HCT116 (cell line): ENCODE data around the gene IFT20. TPM values are rescaled to one million over a fixed set of nuclear protein-coding genes. Genes with fewer than 3 reads are reported as not detected.

ENCODE experiments used
- ATAC-seq: fragments of 200-7000 bp; cut with Tn5 transposase; 2 replicates; pipeline ENCODE4 v1.9.1; 2020; ENCODE audit warnings: mild to moderate bottlenecking, moderate library complexity
- BruUV-seq: library from RNA; stranded (reverse); fragments of 400-500 nt; replicated peaks from 2 replicates; lab custom pipeline; 2021; lab: Mats Ljungman, UMichigan
- CTCF ChIA-PET: fragments of 300-600 bp; sonication (Branson Sonifier 250); formaldehyde crosslinking; loops from one replicate; lab custom pipeline; 2021; ENCODE audit warnings: antibody characterized with exemption; lab: Charles Lee
- POLR2A ChIA-PET: fragments of 300-600, 350-600 bp; sonication (Branson Sonifier 250); formaldehyde crosslinking; loops from one replicate; lab custom pipeline; 2021; ENCODE audit warnings: antibody characterized with exemption; lab: Charles Lee
- RAD21 ChIA-PET, 2 experiments: fragments of 300-600 bp; sonication (Branson Sonifier 250); formaldehyde crosslinking; loops; one replicate each; lab custom pipeline; 2023; ENCODE audit warnings: low total read pairs in 2 of 2; ENCODE audit not compliant: uncharacterized antibody in 2 of 2, unreplicated experiment in 2 of 2, low non-redundant PET in 1 of 2; lab: Charles Lee
- DNase-seq: peaks from one replicate; pipeline ENCODE4 v3.0.0-alpha.2; 2010; ENCODE audit warnings: low read depth, low spot score
- H2AFZ ChIP-seq: fragments of 200-600 bp; shearing (Covaris generic), sonication (generic); 2 replicates; pipeline ENCODE4 v1.6.1; 2017; ENCODE audit warnings: low read depth, mixed run types, mixed read lengths, antibody characterized with exemption, low read length; ENCODE audit not compliant: poor library complexity, severe bottlenecking
- H3K27ac ChIP-seq: 2 replicates; pipeline ENCODE4 v1.5.1; 2012; ENCODE audit warnings: low read depth, low read length
- H3K27me3 ChIP-seq: fragments of 200-600 bp; sonication (generic); 2 replicates; pipeline ENCODE4 v1.6.1; 2016; ENCODE audit warnings: mixed run types, low read length, mixed read lengths; ENCODE audit not compliant: insufficient read depth
- H3K36me3 ChIP-seq, 2 experiments: fragments of 200-500 bp in 1 of 2; fragments of 200-600 bp in 1 of 2; sonication (Bioruptor generic) in 1 of 2; sonication (generic) in 1 of 2; 2 replicates each; pipeline versions ENCODE4 v1.5.1 to v1.6.1; 2014 to 2016; ENCODE audit warnings: low read length in 2 of 2, inconsistent platforms in 1 of 2, mixed read lengths in 1 of 2, mixed run types in 1 of 2; ENCODE audit not compliant: insufficient read depth in 2 of 2, control insufficient read depth in 1 of 2
- H3K4me1 ChIP-seq, 2 experiments: fragments of 200-600 bp in 1 of 2; sonication (generic) in 1 of 2; 2 replicates each; pipeline versions ENCODE4 v1.5.1 to v1.6.1; 2012 to 2017; ENCODE audit warnings: low read length in 2 of 2, inconsistent platforms in 1 of 2, mild to moderate bottlenecking in 1 of 2, mixed read lengths in 1 of 2, mixed run types in 1 of 2, moderate library complexity in 1 of 2; ENCODE audit not compliant: insufficient read depth in 2 of 2, control insufficient read depth in 1 of 2
- H3K4me2 ChIP-seq: fragments of 200-600 bp; sonication (generic); 2 replicates; pipeline ENCODE4 v1.6.1; 2017; ENCODE audit warnings: mixed run types, low read length, mixed read lengths
- H3K4me3 ChIP-seq, 2 experiments: fragments of 200-600 bp in 1 of 2; sonication (generic) in 1 of 2; replicated peaks in 1 of 2; 2 replicates each; pipeline ENCODE4 v1.5.1; 2011 to 2016; ENCODE audit warnings: low read length in 2 of 2, control low read depth in 1 of 2, low read depth in 1 of 2, mild to moderate bottlenecking in 1 of 2, mixed read lengths in 1 of 2, mixed run types in 1 of 2
- H3K79me2 ChIP-seq: fragments of 200-600 bp; sonication (generic); 2 replicates; pipeline ENCODE4 v1.6.1; 2017; ENCODE audit warnings: mild to moderate bottlenecking, mixed run types, low read length, moderate library complexity, mixed read lengths; ENCODE audit not compliant: insufficient read depth
- H3K9ac ChIP-seq: fragments of 200-600 bp; sonication (generic); 2 replicates; pipeline ENCODE4 v1.6.1; 2016; ENCODE audit warnings: low read length, mixed read lengths
- H3K9me2 ChIP-seq: fragments of 200-600 bp; sonication (generic), shearing (Covaris generic); 2 replicates; pipeline ENCODE4 v1.6.1; 2017; ENCODE audit warnings: mixed run types, mild to moderate bottlenecking, moderate library complexity; ENCODE audit not compliant: insufficient read depth
- H3K9me3 ChIP-seq, 2 experiments: fragments of 200-500 bp in 1 of 2; fragments of 200-600 bp in 1 of 2; sonication (Bioruptor generic) in 1 of 2; sonication (generic) in 1 of 2; 2 replicates each; pipeline ENCODE4 v1.6.1; 2014 to 2017; ENCODE audit warnings: low read length in 2 of 2, mixed read lengths in 2 of 2, inconsistent platforms in 1 of 2, low read depth in 1 of 2, mild to moderate bottlenecking in 1 of 2, mixed run types in 1 of 2, moderate library complexity in 1 of 2; ENCODE audit not compliant: control insufficient read depth in 1 of 2, insufficient read depth in 1 of 2
- H4K20me1 ChIP-seq: fragments of 200-600 bp; sonication (generic), shearing (Covaris generic); 2 replicates; pipeline ENCODE4 v1.6.1; 2017; ENCODE audit warnings: mixed run types, mild to moderate bottlenecking, moderate library complexity; ENCODE audit not compliant: insufficient read depth
- ATF3 ChIP-seq: IDR thresholded peaks from 2 replicates; pipeline ENCODE4 v1.6.1; 2012
- CBX3 ChIP-seq: IDR thresholded peaks from 2 replicates; pipeline ENCODE4 v1.6.1; 2012; ENCODE audit warnings: low read depth
- CEBPB ChIP-seq: IDR thresholded peaks from 2 replicates; pipeline ENCODE4 v1.6.1; 2012; ENCODE audit warnings: low read depth
- EGR1 ChIP-seq: IDR thresholded peaks from 2 replicates; pipeline ENCODE4 v1.6.1; 2012; ENCODE audit warnings: low read depth
- ELF1 ChIP-seq: IDR thresholded peaks from 2 replicates; pipeline ENCODE4 v1.6.1; 2012; ENCODE audit warnings: low read depth, borderline replicate concordance
- EZH2phosphoT487 ChIP-seq: fragments of 200-600 bp; IDR thresholded peaks from 2 replicates; pipeline ENCODE4 v1.6.1; 2018; ENCODE audit warnings: antibody characterized with exemption, borderline replicate concordance
- MAX ChIP-seq: IDR thresholded peaks from 2 replicates; pipeline ENCODE4 v1.6.1; 2012
- POLR2A ChIP-seq: IDR thresholded peaks from 2 replicates; pipeline ENCODE4 v1.7.0; 2011; ENCODE audit warnings: borderline replicate concordance; ENCODE audit not compliant: insufficient read depth, insufficient read length; ENCODE audit errors: extremely low read depth
- POLR2AphosphoS5 ChIP-seq: IDR thresholded peaks from 2 replicates; pipeline ENCODE4 v1.6.1; 2011; ENCODE audit warnings: mild to moderate bottlenecking, low read depth, low read length, moderate library complexity
- RAD21 ChIP-seq: IDR thresholded peaks from 2 replicates; pipeline ENCODE4 v1.6.1; 2012; ENCODE audit warnings: low read depth, mild to moderate bottlenecking
- SIN3A ChIP-seq: IDR thresholded peaks from 2 replicates; pipeline ENCODE4 v1.6.1; 2012; ENCODE audit warnings: low read depth
- SP1 ChIP-seq: IDR thresholded peaks from 2 replicates; pipeline ENCODE4 v1.6.1; 2012; ENCODE audit warnings: low read depth
- SRF ChIP-seq: IDR thresholded peaks from 2 replicates; pipeline ENCODE4 v1.6.1; 2012; ENCODE audit warnings: low read depth
- YY1 ChIP-seq: IDR thresholded peaks from 2 replicates; pipeline ENCODE4 v1.6.1; 2011; ENCODE audit warnings: low read length, low read depth, moderate library complexity, mild to moderate bottlenecking; ENCODE audit not compliant: insufficient replicate concordance; ENCODE audit errors: extremely low read depth
- ZFX ChIP-seq: fragments of 450-650 bp; IDR thresholded peaks from 2 replicates; pipeline ENCODE4 v1.6.1; 2017
- ZNF274 ChIP-seq: fragments of 200-500 bp; sonication (Bioruptor generic); IDR thresholded peaks from 2 replicates; pipeline ENCODE4 v1.6.1; 2014; ENCODE audit warnings: mild to moderate bottlenecking, low read depth, low read length, inconsistent platforms
- intact Hi-C: fragments of 100-400 bp; cut with micrococcal nuclease; formaldehyde crosslinking; loops from 2 replicates; pipeline ENCODE4 v1.10.0; 2022
- total RNA-seq: library from RNA; stranded (reverse); gene quantifications from one replicate; pipeline ENCODE4 v1.2.1, GENCODE V29; 2021; ENCODE audit not compliant: unreplicated experiment

Gene IFT20
- total RNA-seq, 1 experiment from 2014 or later: 21.7 TPM

- peaks cover 27 to 37% of the 10 kb centered on the region in 2 experiments for H3K36me3 ChIP-seq
- H3K9me3 ChIP-seq: no peaks in the 10 kb centered on the region
- DNase-seq (no peak), ATAC-seq (no peak)
- RAD21 ChIA-PET: interaction anchor here (0.6 to 2.4 kb wide), 3 partner anchors 22 to 67 kb away, joined by 3 to 9 read pairs (median 6); partner anchors contain the start of genes IFT20 (in 2 of the 2) and TNFAIP1 (in 2 of the 2)
- intact Hi-C loops: no loop called here
- TF ChIP-seq ATF3 (no peak), POLR2A (peak; percentile 6)
- H2AFZ ChIP-seq: no peak overlapping the region
- no peaks in the 10 kb centered on the region for H3K9me2 ChIP-seq
- H3K27me3 ChIP-seq: no peaks in the 10 kb centered on the region
- POLR2A ChIA-PET: interaction anchor here (0.6 to 4.4 kb wide), 6 partner anchors 9 to 59 kb away, joined by 3 to 26 read pairs (median 4); partner anchors contain the start of genes IFT20, TNFAIP1 and VTN
- CTCF ChIA-PET: interaction anchor here (1.1 to 1.6 kb wide), 2 partner anchors 23 to 59 kb away, joined by 5 to 6 read pairs; partner anchors contain the start of genes IFT20 and TNFAIP1
- peaks cover 46% of the 10 kb centered on the region for H3K79me2 ChIP-seq
- H3K4me2 ChIP-seq: peak overlapping the region; percentile 74
- H3K4me3 ChIP-seq: peak overlapping the region; percentile 72 to 93
- peak overlapping the region; percentile 83 for H3K27ac ChIP-seq
- H3K4me1 ChIP-seq: peaks cover 16 to 18% of the 10 kb centered on the region in 2 experiments; a peak in 3 of 4 replicates
- TSS peak; percentile 74 for BruUV-seq
- H4K20me1 ChIP-seq: no peaks in the 10 kb centered on the region
- H3K9ac ChIP-seq: peak overlapping the region; percentile 99
Observed at GRCh38 chr17:28357901-28358197, 22.6 kb upstream of the IFT20 start.

- RAD21 ChIA-PET: interaction anchor here (0.9 to 2.4 kb wide), 2 partner anchors 22 kb away, joined by 3 to 9 read pairs; partner anchors contain the start of genes IFT20 (in 2 of the 2) and TNFAIP1 (in 2 of the 2)
- Histone ChIP-seq H3K9me2 (no peaks in the 10 kb centered on the region), H3K27me3 (no peaks in the 10 kb centered on the region), H3K36me3 (peaks cover 28 to 38% of the 10 kb centered on the region in 2 experiments), H3K9ac (peak within 1 kb of the TSS; percentile 99), H2AFZ (no peak within 1 kb of the TSS), H3K27ac (peak within 1 kb of the TSS; percentile 83), H3K9me3 (no peaks in the 10 kb centered on the region), H3K4me2 (peak within 1 kb of the TSS; percentile 74), H4K20me1 (no peaks in the 10 kb centered on the region), H3K79me2 (peaks cover 46% of the 10 kb centered on the region), H3K4me1 (peaks cover 16 to 18% of the 10 kb centered on the region in 2 experiments; a peak in 3 of 4 replicates), H3K4me3 (peak within 1 kb of the TSS; percentile 72 to 93)
- POLR2A ChIA-PET: interaction anchor here (0.6 to 4.4 kb wide), 6 partner anchors 10 to 59 kb away, joined by 3 to 26 read pairs (median 4); partner anchors contain the start of genes IFT20, TNFAIP1 and VTN
- no TSS peak for BruUV-seq
- DNase-seq: peak; percentile 79
- ATAC-seq: peak; percentile 98
- CTCF ChIA-PET: interaction anchor here (1.1 to 1.6 kb wide), 2 partner anchors 22 to 60 kb away, joined by 5 to 6 read pairs; partner anchors contain the start of genes IFT20 and TNFAIP1
- intact Hi-C loops: no loop called here
- peak; percentile 69 for TF ChIP-seq SP1
- peak; percentile 97 for TF ChIP-seq POLR2AphosphoS5
- no peak for TF ChIP-seq EZH2phosphoT487
- TF ChIP-seq EGR1: peak; percentile 46
- peak; percentile 87 for TF ChIP-seq ELF1
- peak; percentile 69 for TF ChIP-seq MAX
- TF ChIP-seq SRF: peak; percentile 91
- TF ChIP-seq CEBPB: no peak
- peak; percentile 92 for TF ChIP-seq YY1
- TF ChIP-seq POLR2A: peak; percentile 79
- TF ChIP-seq SIN3A: peak; percentile 76
- peak; percentile 92 for TF ChIP-seq ZFX
- peak; percentile 43 for TF ChIP-seq CBX3
- TF ChIP-seq ZNF274: no peak
- TF ChIP-seq RAD21: no peak
Observed at GRCh38 chr17:28357061-28357900, 22.0 kb upstream of the IFT20 start, which contains the start of gene POLDIP2. TSS of gene POLDIP2 (minus strand) at chr17:28357527. CDS start at chr17:28357448, 79 bp downstream.
